Measurements from ENCODE around the gene IFRD2. TPM values are rescaled to one million over a fixed set of nuclear protein-coding genes. Genes with fewer than 3 reads are reported as not detected.

Gene IFRD2
- total and polyA plus RNA-seq, 9 of the 15 experiments (the other 6 are each of a cell fraction or from before 2014, with no cell fraction given), result 30.5 to 115 (median 52.8) TPM

DNA sequence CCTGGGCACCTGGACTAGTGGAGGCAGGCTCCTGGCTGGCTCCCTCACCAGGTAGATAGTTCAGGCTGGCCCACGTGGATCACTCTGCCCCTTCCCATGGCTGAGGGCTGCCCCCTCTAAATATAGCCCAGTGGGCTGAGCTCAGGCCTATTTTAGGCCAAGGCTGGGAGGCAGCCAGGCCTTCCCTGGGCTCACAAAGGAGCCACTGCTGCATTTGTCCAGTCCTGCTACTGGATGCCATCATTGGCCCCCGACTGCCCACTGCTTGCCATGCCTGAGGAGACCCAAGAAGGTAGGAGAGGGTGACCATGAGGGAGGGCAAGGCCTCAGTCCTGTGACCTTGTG is 13.4 kb downstream of the IFRD2 start, which contains the start of gene LSMEM2:
Gene LSMEM2, plus strand, starts transcription at position 208 of the 345 bp plus-strand sequence. Its CDS starts 27 bp downstream, at position 235.
- Histone ChIP-seq H3K79me2 (ENCODE audit: control insufficient read depth, insufficient read depth, low read length) (no peaks in the 10 kb centered on the region), H3K9me1 (ENCODE audit: control insufficient read depth, insufficient read depth, low read length) (no peaks in the 10 kb centered on the region), H3K9me3 (replicated peaks; ENCODE audit: control insufficient read depth, insufficient read depth, low read depth, low read length) (no peaks in the 10 kb centered on the region), H4K20me1 (replicated peaks; ENCODE audit: control insufficient read depth, insufficient read depth, low read length) (no peaks in the 10 kb centered on the region), H3K27ac (ENCODE audit: extremely low read depth, low read depth, low read length) (no peak within 1 kb of the TSS), H3K36me3 (ENCODE audit: control insufficient read depth, insufficient read depth, low read length) (no peaks in the 10 kb centered on the region), H3K27me3 (ENCODE audit: control insufficient read depth in 2 of 2, insufficient read depth in 2 of 2, low read length in 2 of 2) (no peaks in the 10 kb centered on the region), H2AFZ (ENCODE audit: low read depth, low read length) (peak within 1 kb of the TSS; percentile 20; the same call in 1 of the 2 replicates), H3K4me2 (ENCODE audit: insufficient read depth, low read length) (no peak within 1 kb of the TSS), H3K4me1 (replicated peaks in 1 of 2; ENCODE audit: control insufficient read depth in 2 of 2, insufficient read depth in 2 of 2, low read length in 2 of 2) (peaks cover 0 to 22% of the 10 kb centered on the region in 2 experiments; a peak in 3 of 5 replicates), H3K4me3 (no peak within 1 kb of the TSS), H3K9ac (ENCODE audit: insufficient read depth in 1 of 2, low read depth in 2 of 2, low read length in 2 of 2) (peak within 1 kb of the TSS in 1 of 2 experiments; percentile 61; a peak in 2 of 4 replicates)
- no peak for FAIRE-seq
- BruUV-seq (replicated peaks), result no TSS peak
- ChIA-PET CTCF (ENCODE audit: low intra/inter-chr PET ratio) (no interaction called here), POLR2A (interaction anchor here (0.6 to 1.7 kb wide), 3 partner anchors 13 to 36 kb away, joined by 3 to 8 read pairs (median 3); partner anchors contain the start of gene IFRD2)
- intact Hi-C loops (cut with micrococcal nuclease), result no loop called here
- ATAC-seq, result no peak
- no peak for DNase-seq (ENCODE audit: extremely low read depth in 1 of 4, low spot score in 3 of 4)
- in situ Hi-C loops (cut with MboI), result no loop called here
- 16% methylated on average over 2 of the region's 2 CpGs for WGBS (ENCODE audit: insufficient coverage, low coverage, missing lambda C conversion rate)
- TF ChIP-seq POLR2H (tag; IDR thresholded peaks at IDR 0.05; ENCODE audit: low read depth) (no peak), RCOR1 (IDR thresholded peaks at IDR 0.05; ENCODE audit: borderline replicate concordance in 1 of 2, low read depth in 2 of 2, low read length in 2 of 2) (no peak), PRMT5 (CRISPR knock-in tag; IDR thresholded peaks at IDR 0.05) (no peak), GTF2B (IDR thresholded peaks at IDR 0.05; ENCODE audit: extremely low read depth, insufficient read length) (no peak), ZBTB40 (IDR thresholded peaks at IDR 0.05) (no peak), ZBTB40 (CRISPR knock-in tag; IDR thresholded peaks at IDR 0.05) (no peak), ATF1 (CRISPR knock-in tag; IDR thresholded peaks at IDR 0.05) (no peak), ATF1 (tag; IDR thresholded peaks at IDR 0.05) (no peak), TEAD2 (tag; IDR thresholded peaks at IDR 0.05) (no peak), SUPT5H (IDR thresholded peaks at IDR 0.05) (no peak), TARDBP (IDR thresholded peaks at IDR 0.05) (no peak), NCOA2 (IDR thresholded peaks at IDR 0.05; ENCODE audit: partially characterized antibody in 2 of 2) (no peak)
- TF ChIP-seq, protein P1, sequence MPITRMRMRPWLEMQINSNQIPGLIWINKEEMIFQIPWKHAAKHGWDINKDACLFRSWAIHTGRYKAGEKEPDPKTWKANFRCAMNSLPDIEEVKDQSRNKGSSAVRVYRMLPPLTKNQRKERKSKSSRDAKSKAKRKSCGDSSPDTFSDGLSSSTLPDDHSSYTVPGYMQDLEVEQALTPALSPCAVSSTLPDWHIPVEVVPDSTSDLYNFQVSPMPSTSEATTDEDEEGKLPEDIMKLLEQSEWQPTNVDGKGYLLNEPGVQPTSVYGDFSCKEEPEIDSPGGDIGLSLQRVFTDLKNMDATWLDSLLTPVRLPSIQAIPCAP (CRISPR knock-in tag; IDR thresholded peaks at IDR 0.05; ENCODE audit: borderline replicate concordance), result no peak
